DOHH2 (cell line): Measurements from ENCODE around the gene TPGS2.

Experiments used
- CTCF ChIP-seq: fragments of 200-600 bp; sonication (generic); IDR thresholded peaks from one replicate; pipeline ENCODE4 v1.5.1; 2014; ENCODE audit warnings: antibody characterized with exemption, mild to moderate bottlenecking, low read depth, low read length; ENCODE audit not compliant: poor library complexity, severe bottlenecking
- EZH2phosphoT487 ChIP-seq: fragments of 200-600 bp; sonication (generic); IDR thresholded peaks from 2 replicates; pipeline ENCODE4 v1.6.1; 2017; ENCODE audit warnings: borderline replicate concordance, mild to moderate bottlenecking, antibody characterized with exemption, low read length, moderate library complexity, mixed read lengths

DNA sequence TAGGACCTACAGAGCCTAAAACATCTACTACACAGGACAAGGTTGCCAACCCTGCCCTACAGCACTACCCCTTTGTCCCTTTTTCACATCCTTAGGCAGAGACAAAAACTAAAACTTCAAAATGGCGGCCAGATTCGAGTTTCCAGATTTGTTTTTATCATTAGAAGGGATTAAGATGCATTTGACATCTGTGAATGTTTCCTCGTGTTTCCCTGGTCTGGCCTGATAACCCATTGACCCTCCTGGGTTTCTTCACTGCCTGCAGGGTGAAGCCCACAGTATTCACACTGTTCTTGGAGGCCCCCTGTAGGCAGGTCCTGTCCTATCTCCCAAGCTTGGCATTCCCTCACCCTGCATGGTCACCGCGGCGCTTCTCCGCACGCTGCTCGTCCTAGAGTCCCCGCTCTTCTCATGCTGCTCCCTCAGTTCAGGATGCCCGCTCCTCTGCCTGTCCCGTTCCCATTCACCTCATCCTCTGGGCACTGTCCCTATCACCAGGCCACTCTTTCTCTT is 67.6 kb downstream of the TPGS2 start:
- TF ChIP-seq CTCF, result peak; percentile 19
- TF ChIP-seq EZH2phosphoT487, result no peak
